LHCN-M2 (cell line): ENCODE measurements around the gene ZC3H11A. TPM values are rescaled to one million over a fixed set of nuclear protein-coding genes. Genes with fewer than 3 reads are reported as not detected.
"Not testable (repeated sequence)": the region's sequence is repeated elsewhere in the genome, so short reads cannot be mapped to it uniquely, and the experiment has no call there.

Experiments
- DNase-seq: peaks from one replicate; pipeline ENCODE4 v3.0.0-alpha.2; 2012; ENCODE audit warnings: low read depth
- total RNA-seq: library from RNA; depleted of rRNA; stranded (reverse); fragments of >200 nt; gene quantifications from 2 replicates; pipeline ENCODE4 v1.2.3, GENCODE V29; 2014

The ZC3H11A gene
- total RNA-seq, 1 experiment from 2014 or later = 68.9 TPM

DNA sequence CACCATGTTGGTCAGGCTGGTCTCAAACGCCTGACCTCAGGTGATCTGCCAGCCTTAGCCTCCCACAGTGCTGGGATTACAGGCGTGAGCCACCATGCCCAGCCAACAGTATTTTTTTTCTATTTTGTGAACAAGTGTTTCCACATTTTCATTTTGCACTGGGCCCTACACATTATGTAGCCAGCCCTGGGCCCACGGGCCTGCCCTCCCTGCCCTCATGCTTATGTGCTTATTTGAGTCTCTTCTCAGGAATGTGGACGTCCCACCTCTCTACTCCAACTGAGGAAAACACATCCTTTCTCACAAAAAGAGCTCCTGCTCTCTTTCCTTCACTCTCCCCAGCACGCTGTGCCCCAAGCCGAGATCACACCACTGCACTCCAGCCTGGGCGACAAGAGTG, 13.5 kb upstream of the ZC3H11A start:
- DNase-seq = no peak

DNA sequence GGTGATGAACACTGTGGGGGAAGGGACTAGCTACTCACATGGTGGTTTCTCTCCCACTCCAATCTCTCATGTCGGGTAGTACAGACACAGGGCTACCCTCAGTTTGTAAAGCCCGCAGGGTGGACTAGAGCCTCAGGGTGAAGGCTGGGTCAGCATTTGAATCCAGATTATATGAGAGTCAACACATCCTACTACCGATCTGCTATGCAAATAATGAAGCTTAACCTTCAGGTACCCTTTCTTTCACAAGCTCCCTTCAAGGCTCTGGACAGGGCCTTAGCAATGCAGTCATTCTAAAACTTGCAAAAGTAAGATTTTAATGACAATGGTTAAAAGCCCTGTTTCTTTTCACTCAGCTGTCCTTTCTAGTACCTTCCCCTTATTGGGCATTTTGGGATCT, 5.5 kb upstream of the ZC3H11A start:
- DNase-seq = no peak

DNA sequence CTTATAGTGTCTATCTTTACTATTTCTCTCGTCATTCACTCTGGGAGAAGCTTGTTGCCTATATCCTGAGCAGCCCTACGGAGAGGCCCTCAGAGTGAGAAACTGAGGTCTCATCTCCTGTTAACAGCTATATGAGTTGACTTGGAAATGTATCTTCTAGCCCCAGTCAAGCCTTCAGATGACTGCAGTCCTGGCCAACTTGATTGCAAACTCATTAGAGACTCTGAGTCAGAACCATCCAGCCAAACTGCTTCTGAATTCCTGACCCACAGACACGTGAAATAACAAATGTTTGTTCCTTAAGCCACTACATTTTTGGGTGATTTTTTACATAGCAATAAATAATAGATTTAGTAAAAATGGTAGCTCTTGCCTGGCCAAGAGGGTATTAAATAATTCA, 3.9 kb upstream of the ZC3H11A start:
- no peak for DNase-seq

DNA sequence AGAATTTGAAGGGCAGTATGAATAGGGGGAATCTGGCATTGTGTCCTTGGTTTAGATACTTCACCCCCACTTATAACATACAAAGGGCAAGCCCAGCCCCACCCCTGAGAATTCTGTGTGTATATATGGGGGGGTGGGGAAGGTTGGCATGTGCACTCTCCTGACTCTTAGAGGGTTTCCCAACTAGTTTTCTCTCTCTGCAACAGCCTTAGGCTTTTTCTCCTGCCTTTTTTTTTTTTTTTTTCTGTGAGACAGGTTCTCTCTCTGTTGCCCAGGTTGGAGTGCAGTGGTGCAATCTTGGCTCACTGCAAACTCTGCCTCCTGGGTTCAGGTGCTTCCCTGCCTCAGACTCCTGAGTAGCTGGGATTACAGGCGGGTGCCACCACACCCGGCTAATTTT, 2.9 kb upstream of the ZC3H11A start:
- DNase-seq = no peak

DNA sequence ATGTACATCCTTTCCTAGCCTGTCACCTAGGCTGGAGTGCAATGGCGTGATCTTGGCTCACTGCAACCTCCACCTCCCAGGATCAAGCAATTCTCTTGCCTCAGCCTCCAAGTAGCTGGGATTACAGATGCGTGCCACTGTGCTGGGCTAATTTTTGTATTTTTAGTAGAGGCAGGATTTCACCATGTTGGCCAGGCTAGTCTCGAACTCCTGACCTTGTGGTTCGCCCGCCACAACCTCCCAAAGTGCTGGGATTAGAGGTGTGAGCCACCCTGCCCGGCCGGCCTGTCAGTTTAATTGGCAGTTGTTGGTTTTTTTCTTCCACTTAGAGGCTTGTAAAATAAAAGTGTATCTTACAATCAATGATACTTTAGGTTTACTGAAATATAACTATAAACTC, 1.9 kb upstream of the ZC3H11A start:
- not testable (repeated sequence) for DNase-seq

DNA sequence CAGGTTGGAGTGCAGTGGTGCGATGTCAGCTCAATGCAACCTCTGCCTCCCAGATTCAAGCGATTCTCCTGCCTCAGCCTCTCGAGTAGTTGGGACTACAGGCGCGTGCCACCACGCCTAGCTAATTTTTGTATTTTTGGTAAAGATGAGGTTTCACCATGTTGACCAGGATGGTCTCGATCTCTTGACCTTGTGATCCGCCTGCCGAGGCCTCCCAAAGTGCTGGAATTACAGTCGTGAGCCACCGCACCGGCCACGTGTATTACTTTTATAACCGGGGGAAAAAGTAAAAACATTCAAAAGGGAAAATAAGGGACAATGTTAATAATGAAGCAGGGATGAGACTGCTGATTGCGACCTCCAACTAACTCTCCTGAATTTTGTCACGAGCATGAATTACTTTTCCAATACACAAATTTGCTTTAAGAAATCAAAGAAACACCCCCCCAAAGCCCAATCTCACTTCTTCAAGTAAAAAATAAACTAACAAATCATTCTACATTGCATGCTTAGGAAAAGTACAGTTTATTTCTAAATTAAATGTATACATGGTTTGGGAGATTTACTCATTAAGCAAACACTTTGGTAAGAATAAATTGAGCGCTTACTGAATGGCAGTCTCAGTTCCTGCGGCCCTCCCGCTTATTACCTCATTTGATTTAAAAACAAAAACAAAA, 521 bp upstream of the ZC3H11A start:
- DNase-seq = no peak

DNA sequence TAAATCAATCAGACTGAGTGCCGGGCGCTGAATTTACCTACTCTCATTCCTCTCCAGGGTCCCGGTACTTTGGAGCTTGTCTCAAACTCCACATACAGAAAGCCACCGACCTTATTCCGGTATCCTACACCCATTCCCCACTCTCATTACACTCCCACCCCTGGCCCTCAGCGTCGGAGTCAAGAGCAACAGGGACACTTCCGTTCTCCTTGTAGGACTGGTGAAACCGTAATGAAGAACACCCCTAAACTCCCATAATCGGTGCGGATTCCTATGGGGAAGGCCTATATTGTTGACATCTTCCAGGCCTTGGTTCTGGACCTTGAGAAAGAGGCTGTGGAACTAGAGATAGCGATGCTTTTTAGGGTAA, 798 bp downstream of the ZC3H11A start:
- DNase-seq = peak; percentile 52

DNA sequence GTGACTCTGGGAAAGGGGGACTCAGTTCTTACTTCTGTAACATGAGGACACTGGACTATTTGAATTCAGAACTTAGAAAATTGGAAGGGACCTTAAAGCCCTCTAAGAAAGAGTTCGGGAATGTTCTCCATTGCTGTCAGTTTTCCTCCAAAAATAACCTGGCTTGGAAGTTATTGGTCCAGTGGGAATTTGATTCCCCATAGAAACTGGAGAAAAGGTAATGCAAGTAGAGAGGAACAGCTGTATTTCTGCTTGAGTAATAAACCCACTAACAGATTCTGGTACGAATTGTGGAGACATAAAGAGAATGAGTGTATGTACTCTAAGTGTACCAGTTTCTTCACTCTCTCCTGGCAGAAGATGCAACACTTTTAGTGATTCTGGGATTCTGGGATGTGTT, 1.8 kb downstream of the ZC3H11A start:
- peak; percentile 81 for DNase-seq

DNA sequence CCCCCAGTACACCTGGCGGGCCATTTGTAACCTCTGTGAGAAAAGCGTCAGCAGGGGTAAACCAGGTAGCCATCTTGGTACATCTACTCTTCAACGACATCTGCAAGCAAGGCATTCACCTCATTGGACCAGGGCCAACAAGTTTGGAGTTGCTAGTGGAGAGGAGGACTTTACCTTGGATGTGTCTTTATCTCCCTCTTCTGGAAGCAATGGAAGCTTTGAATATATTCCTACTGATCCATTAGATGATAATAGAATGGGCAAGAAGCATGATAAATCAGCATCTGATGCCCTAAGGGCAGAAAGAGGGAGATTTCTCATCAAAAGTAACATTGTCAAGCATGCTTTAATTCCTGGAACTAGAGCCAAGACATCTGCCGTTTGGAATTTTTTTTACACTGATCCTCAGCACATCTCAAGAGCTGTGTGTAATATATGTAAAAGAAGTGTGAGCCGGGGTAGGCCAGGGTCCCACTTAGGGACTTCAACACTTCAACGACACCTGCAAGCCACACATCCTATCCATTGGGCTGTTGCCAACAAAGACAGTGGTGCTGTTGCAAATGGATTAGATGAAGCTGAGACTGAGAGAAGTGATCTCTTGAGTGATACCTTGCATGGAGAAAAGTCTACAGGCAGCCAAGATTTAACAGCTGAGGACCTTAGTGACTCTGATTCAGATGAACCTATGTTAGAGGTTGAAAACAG, 2.7 kb downstream of the ZC3H11A start:
- no peak for DNase-seq

DNA sequence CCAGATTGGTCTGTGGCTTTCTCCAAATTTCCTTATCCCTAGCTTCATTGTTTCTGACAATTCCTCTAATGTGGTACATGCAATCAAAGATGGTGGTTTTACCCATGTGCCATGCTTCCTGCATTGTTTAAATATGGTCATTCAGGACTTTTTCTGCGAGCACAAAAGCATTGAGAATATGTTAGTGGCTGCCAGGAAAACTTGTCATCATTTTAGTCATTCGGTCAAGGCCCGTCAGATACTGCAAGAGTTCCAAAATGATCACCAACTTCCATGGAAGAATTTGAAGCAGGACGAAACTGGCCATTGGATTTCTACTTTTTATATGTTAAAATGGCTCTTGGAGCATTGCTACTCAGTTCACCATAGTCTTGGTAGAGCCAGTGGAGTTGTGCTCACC, 3.7 kb downstream of the ZC3H11A start:
- no peak for DNase-seq

DNA sequence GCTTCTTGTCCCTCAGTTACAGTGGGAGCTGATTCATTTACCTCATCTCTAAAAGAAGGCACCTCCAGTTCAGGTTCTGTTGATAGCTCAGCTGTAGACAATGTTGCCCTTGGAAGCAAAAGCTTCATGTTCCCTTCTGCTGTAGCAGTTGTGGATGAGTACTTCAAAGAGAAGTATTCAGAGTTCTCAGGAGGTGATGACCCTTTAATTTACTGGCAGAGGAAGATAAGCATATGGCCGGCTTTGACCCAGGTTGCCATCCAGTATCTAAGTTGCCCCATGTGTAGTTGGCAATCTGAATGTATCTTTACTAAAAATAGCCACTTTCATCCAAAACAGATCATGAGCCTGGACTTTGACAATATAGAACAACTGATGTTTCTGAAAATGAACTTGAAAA, 4.5 kb downstream of the ZC3H11A start:
- peak; percentile 5 for DNase-seq

DNA sequence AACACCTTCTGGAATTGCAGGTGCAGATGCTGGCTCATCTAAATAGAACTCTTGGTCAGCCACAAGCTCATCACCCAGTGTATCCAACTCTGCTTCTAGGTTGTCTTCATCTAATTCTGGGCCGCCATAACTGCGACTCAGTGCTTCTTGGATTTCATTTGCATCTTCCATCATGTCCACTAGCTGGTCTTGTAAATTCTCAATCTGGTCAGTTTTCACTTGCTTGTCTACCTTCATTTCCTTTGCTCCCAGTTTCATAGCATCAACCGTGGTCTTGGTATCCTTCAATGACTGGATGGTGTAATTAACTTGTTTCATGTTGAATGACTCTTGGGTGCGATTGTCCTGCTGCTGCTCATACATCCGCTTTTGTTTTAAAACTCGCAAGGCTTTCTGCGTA, 10.3 kb downstream of the ZC3H11A start:
- DNase-seq = no peak

DNA sequence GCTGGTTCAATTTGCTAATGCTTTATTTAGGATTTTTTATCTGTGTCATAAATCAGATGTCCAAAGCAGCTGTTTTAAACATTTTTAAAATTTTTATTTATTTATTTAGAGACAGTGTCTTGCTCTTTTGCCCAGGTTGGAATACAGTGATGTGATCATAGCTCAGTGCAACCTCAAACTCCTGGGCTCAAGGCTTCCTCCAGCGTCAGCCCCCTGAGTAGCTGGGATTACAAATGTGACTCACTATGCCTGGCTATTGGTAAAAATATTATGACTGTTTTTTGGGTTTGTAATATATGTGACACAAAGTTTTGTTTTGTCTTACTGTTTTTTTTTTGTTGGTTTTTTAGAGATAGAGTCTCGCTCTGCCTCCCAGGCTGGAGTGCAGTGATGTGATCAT, 11.8 kb downstream of the ZC3H11A start:
- peak; percentile 97 for DNase-seq

DNA sequence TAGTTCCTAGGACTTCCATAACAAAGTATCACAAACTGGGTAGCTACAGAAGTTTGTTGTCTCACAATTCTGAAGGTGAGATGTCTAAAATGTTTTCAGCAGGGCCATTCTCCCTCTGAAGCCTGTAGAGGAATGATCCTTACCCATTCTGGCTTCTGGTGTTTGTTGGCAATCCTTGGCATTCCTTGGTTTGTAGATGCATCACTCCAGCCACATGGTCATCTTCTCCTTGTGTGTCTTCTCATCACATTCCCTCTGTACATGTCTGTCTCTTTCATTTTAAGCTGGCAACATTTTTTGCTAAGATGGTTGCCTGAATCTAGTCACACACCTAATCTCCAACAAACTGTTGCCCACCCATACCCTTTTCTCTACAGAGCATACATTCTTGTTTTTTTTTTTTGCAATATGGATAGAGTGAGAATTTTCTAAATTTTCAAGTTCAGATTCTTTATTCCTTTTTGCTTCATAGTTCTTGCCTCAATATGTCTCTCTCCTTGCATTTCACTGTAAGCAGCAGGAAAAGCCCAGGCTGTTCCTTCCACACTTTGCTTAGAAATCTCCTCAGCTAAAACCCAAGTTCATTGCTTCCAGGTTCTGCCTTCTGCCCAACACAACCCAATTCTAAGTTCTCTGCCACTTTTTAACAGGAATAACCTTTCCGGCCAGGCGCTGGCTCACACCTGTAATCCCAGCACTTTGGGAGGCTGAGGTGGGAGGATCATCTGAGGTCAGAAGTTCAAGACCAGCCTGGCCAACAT, 18.3 kb downstream of the ZC3H11A start:
- no peak for DNase-seq

DNA sequence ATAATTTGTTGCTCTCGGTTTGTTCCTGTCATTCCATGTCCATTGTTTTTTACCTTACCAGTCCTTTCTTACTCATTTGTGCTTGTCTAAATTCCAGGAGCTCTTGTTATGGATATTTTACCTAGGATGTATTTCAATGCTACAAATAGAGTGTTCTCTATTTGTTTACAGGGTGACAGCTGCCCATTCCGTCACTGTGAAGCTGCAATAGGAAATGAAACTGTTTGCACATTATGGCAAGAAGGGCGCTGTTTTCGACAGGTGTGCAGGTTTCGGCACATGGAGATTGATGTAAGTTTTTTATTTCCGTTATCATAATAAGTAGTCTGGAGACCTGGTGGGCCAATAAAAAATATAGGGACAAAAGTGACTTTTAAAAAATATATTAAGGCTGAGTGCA, 23.0 kb downstream of the ZC3H11A start:
- no peak for DNase-seq

DNA sequence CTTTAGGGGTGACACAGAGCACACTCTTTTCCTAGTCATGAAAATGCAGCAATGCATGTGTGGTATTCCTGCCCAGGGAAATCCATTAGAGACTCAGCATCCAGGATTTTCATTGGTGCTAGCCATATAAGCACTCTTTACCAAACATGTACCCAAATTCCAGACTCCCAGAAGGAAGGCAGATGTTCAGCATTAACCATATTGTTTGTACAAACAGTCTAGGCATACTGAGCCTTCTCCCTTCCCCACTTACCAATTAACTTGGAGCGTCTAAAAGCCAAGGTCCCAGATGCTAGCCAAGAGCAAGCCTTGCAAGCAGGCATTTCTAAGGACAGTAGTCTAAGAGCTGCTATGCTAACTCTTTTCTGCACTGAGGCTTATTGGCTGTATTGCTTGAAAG, 27.9 kb downstream of the ZC3H11A start:
- DNase-seq = no peak

DNA sequence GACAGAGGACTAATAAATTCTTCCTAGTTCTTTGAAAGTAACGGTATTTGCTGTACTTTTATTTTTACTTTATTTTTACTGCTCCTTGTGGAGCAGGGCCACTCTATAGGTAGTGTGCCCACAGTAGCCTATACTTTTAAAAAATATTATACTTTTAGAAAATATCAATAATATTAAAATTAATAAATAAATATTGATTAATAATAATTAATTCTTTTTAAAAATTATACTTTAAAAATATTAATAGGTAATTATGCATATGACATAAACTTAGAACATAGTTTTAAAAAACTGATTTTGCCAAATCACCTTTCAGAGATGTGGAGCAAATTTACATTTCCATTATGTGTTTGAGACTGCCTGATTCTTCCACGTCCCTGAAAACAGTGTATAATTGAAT, 30.8 kb downstream of the ZC3H11A start:
- no peak for DNase-seq

DNA sequence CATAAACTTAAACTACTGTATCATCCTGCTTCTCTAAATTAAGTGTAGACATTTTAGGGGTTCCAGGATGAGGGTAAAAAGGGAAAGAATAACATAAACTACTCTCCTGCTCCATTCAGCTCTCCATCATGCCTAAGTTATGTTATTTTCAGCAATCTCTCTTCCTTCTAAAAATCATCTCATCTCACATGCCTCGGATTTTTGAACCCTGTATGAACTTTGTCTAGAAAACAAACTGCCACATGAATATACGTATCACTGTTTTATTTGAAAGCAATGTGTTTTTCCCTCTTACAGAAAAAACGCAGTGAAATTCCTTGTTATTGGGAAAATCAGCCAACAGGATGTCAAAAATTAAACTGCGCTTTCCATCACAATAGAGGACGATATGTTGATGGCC, 32.6 kb downstream of the ZC3H11A start:
- no peak for DNase-seq

DNA sequence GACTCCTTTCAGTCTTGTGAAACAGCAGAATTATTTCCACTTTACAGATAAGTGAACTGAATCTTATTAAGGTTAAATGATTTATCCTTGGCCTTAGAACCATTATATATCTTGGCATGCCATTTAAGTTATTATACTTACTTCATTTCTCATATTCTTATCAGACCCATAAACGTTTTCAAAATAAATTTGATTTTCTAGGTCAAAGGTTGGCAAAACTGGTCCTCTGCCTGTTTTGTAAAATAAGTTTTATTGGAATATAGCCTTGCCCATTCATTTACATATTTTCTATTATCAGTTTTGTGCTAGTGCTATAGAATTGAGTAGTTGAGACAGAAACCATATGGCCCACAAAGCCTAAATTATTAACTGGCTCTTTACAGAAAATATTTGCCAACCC, 33.1 kb downstream of the ZC3H11A start:
- DNase-seq = no peak

DNA sequence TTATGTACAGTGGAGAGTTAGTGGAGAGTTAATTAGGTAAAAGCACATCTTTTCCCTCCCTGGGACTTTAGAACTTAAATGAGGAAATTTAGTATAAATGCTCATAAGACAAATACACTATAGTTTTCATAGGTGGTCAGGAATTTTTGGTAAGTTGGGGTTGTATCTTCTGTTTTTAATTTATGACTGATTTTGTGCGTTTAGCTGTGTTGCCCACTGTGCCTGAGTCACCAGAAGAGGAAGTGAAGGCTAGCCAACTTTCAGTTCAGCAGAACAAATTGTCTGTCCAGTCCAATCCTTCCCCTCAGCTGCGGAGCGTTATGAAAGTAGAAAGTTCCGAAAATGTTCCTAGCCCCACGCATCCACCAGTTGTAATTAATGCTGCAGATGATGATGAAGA, 33.8 kb downstream of the ZC3H11A start:
- DNase-seq = not testable (repeated sequence)

DNA sequence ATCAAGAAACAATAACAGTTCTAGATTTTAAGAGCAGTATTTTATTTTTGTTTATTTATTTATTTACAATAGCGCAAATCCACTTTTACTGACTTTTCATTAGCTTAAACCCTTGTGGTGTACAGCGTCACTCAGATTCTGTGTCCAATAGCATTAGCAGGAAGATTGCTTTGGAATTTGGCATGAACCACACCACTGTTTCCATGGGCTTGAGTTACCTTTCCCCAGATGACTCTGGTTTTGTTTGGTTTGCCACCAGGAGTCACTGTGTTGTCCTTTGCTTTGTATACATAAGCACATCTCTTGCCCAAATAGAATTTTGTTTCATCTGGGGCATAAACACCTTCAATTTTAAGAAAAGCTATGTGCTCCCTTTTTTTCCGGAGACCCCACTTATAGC, 40.1 kb downstream of the ZC3H11A start:
- no peak for DNase-seq

DNA sequence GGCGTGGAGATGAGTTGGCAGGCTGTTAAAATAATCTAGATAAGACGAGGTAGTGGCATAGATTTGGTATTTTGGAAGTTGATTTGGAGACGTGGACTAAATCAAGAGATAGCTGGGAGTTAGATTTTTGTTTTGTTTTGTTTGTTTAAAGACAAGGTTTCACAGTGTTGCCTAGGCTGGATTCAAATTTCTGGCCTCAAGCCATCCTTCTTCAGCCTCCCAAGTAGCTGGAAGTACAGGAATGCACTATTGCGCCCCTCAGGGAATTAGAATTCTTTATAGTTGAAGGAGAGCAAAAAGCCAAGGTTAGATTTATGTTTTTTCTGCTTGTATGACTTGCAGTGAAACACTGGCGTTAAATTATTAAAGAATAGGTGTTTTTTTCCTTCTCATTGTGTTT, 43.7 kb downstream of the ZC3H11A start:
- peak; percentile 58 for DNase-seq
